GM21526 (cell line): ENCODE results near the gene SBK2.
"Not testable (repeated sequence)": the region's sequence is repeated elsewhere in the genome, so short reads cannot be mapped to it uniquely, and the experiment has no call there.

Experiments
- ATAC-seq: cut with Tn5 transposase; IDR thresholded peaks from one replicate; pipeline ENCODE4 v1.9.1; 2021; ENCODE audit warnings: moderate library complexity; ENCODE audit not compliant: unreplicated experiment, low FRiP score

Gene SBK2

GRCh38 chr19:55537741-55538111 is 793 bp upstream of the SBK2 start:
- ATAC-seq, result no peak

GRCh38 chr19:55536366-55536765 is 567 bp downstream of the SBK2 start:
- ATAC-seq, result no peak

GRCh38 chr19:55535965-55536350 is 975 bp downstream of the SBK2 start:
- ATAC-seq, result no peak

- ATAC-seq, result no peak
Observed at GRCh38 chr19:55535173-55535964, 1.6 kb downstream of the SBK2 start.

GRCh38 chr19:55534280-55534679 is 2.7 kb downstream of the SBK2 start:
- not testable (repeated sequence) for ATAC-seq

- ATAC-seq, result no peak
Observed at GRCh38 chr19:55530996-55531395, 5.9 kb downstream of the SBK2 start.

- no peak for ATAC-seq
Observed at GRCh38 chr19:55529636-55530234, 7.2 kb downstream of the SBK2 start.

GRCh38 chr19:55528030-55528803 is 8.7 kb downstream of the SBK2 start:
- no peak for ATAC-seq

- ATAC-seq, result no peak
Observed at GRCh38 chr19:55527197-55528029, 9.5 kb downstream of the SBK2 start.

GRCh38 chr19:55526216-55527196 is 10.4 kb downstream of the SBK2 start:
- no peak for ATAC-seq

- no peak for ATAC-seq
Observed at GRCh38 chr19:55525289-55526101, 11.4 kb downstream of the SBK2 start.

- ATAC-seq, result no peak
Observed at GRCh38 chr19:55520691-55521292, 16.1 kb downstream of the SBK2 start.

- ATAC-seq, result no peak
Observed at GRCh38 chr19:55519451-55520311, 17.3 kb downstream of the SBK2 start.

GRCh38 chr19:55516878-55517620 is 19.9 kb downstream of the SBK2 start:
- ATAC-seq, result peak; percentile 92

- no peak for ATAC-seq
Observed at GRCh38 chr19:55508120-55508519, 28.8 kb downstream of the SBK2 start.

- ATAC-seq, result no peak
Observed at GRCh38 chr19:55504981-55505380, 32.0 kb downstream of the SBK2 start.

- no peak for ATAC-seq
Observed at GRCh38 chr19:55504252-55504603, 32.7 kb downstream of the SBK2 start.
